GM12878 (cell line): ENCODE results near the gene LMBRD1. TPM values are rescaled to one million over a fixed set of nuclear protein-coding genes. Genes with fewer than 3 reads are reported as not detected.

ENCODE experiments used
- ATAC-seq: fragments of 200-7000 bp; cut with Tn5 transposase; 3 replicates; pipeline ENCODE4 v1.9.1; 2020; ENCODE audit warnings: mild to moderate bottlenecking, moderate library complexity
- BruUV-seq: library from RNA; stranded (reverse); fragments of 400-500 nt; replicated peaks from 2 replicates; lab custom pipeline; 2021; lab: Mats Ljungman, UMichigan
- CTCF ChIA-PET: fragments of 300-600 bp; sonication (Branson Sonifier 250); formaldehyde crosslinking; extraction: SDS; loops from one replicate; lab custom pipeline; 2021; ENCODE audit warnings: inconsistent platforms; lab: Yijun Ruan, JAX
- POLR2A ChIA-PET: fragments of 350-600 bp; formaldehyde crosslinking; extraction: SDS; loops from one replicate; lab custom pipeline; 2021; ENCODE audit warnings: inconsistent platforms; lab: Charles Lee
- RAD21 ChIA-PET: fragments of 300-600 bp; sonication (Branson Sonifier 250); formaldehyde crosslinking; loops from one replicate; lab custom pipeline; 2023; ENCODE audit warnings: antibody characterized with exemption; ENCODE audit not compliant: unreplicated experiment; lab: Charles Lee
- SMC1A ChIA-PET: fragments of 300-600 bp; sonication (Branson Sonifier 250); formaldehyde crosslinking; loops from one replicate; lab custom pipeline; 2023; ENCODE audit not compliant: unreplicated experiment, uncharacterized antibody; lab: Charles Lee
- DNase-seq: peaks from one replicate; pipeline ENCODE4 v3.0.0-alpha.2; 2011; ENCODE audit warnings: low read depth, low spot score
- FAIRE-seq: peaks from 3 replicates; lab custom pipeline; 2011; peaks lifted over from hg19 to GRCh38; lab: Jason Lieb, UNC
- H2AFZ ChIP-seq: 2 replicates; pipeline ENCODE4 v1.6.0; 2011; ENCODE audit warnings: low read depth, low read length, control low read depth; ENCODE audit not compliant: control insufficient read depth
- H3K27ac ChIP-seq: 2 replicates; pipeline ENCODE4 v1.5.1; 2011; ENCODE audit warnings: control low read depth; ENCODE audit not compliant: control insufficient read depth, insufficient read depth
- H3K27me3 ChIP-seq, 2 experiments: replicated peaks in 1 of 2; 2 replicates each; pipeline versions ENCODE4 v1.6.0 to v1.6.1; 2011; ENCODE audit warnings: low read length in 1 of 2; ENCODE audit not compliant: control insufficient read depth in 2 of 2, insufficient read depth in 2 of 2
- H3K36me3 ChIP-seq, 2 experiments: 2 replicates each; pipeline ENCODE4 v1.5.1; 2011; ENCODE audit warnings: low read length in 1 of 2; ENCODE audit not compliant: control insufficient read depth in 2 of 2, insufficient read depth in 2 of 2
- H3K4me1 ChIP-seq: 2 replicates; pipeline ENCODE4 v1.6.1; 2011; ENCODE audit warnings: mild to moderate bottlenecking, low read length, moderate library complexity, mixed read lengths; ENCODE audit not compliant: control insufficient read depth, insufficient read depth
- H3K4me2 ChIP-seq: 2 replicates; pipeline ENCODE4 v1.6.0; 2011; ENCODE audit warnings: control low read depth; ENCODE audit not compliant: control insufficient read depth, insufficient read depth
- H3K4me3 ChIP-seq: fragments of 200-600 bp; sonication (generic); 2 replicates; pipeline ENCODE4 v1.5.1; 2016
- H3K79me2 ChIP-seq: 2 replicates; pipeline ENCODE4 v1.6.0; 2011; ENCODE audit warnings: low read length; ENCODE audit not compliant: control insufficient read depth, insufficient read depth
- H3K9ac ChIP-seq: 2 replicates; pipeline ENCODE4 v1.8.0; 2011; ENCODE audit warnings: low read length, control low read depth, mixed read lengths; ENCODE audit not compliant: control insufficient read depth, insufficient read depth
- H3K9me3 ChIP-seq: replicated peaks from 3 replicates; pipeline ENCODE4 v1.5.1; 2011; ENCODE audit warnings: mild to moderate bottlenecking, low read length; ENCODE audit not compliant: control insufficient read depth, insufficient read depth
- H4K20me1 ChIP-seq: 2 replicates; pipeline ENCODE4 v1.6.0; 2011; ENCODE audit not compliant: control insufficient read depth, insufficient read depth
- CBX5 ChIP-seq: sonication (generic); IDR thresholded peaks from 2 replicates; pipeline ENCODE4 v1.6.1; 2016; ENCODE audit warnings: low read depth, moderate library complexity, mild to moderate bottlenecking, inconsistent platforms
- JUNB ChIP-seq: IDR thresholded peaks from 2 replicates; pipeline ENCODE4 v1.6.1; 2016; ENCODE audit warnings: antibody characterized with exemption, mild to moderate bottlenecking
- MTA3 ChIP-seq: IDR thresholded peaks from 2 replicates; pipeline ENCODE4 v1.6.1; 2012; ENCODE audit warnings: low read length, inconsistent platforms, borderline replicate concordance
- NR2F1 ChIP-seq: fragments of 450-650 bp; conservative IDR thresholded peaks from 2 replicates; pipeline ENCODE4 v1.6.1; 2017; ENCODE audit warnings: mild to moderate bottlenecking
- SMC3 ChIP-seq: IDR thresholded peaks from 2 replicates; pipeline ENCODE4 v1.6.1; 2011; ENCODE audit warnings: low read length, improper control_type of control experiment, borderline replicate concordance
- SP1 ChIP-seq: IDR thresholded peaks from one replicate; pipeline ENCODE4 v1.6.1; 2011; ENCODE audit warnings: low read depth, low read length
- SUZ12 ChIP-seq: fragments of 200-600 bp; sonication (generic); IDR thresholded peaks from one replicate; pipeline ENCODE4 v1.6.1; 2018; ENCODE audit warnings: antibody characterized with exemption, mild to moderate bottlenecking; ENCODE audit not compliant: unreplicated experiment
- ZNF207 ChIP-seq: fragments of 450-650 bp; IDR thresholded peaks from 2 replicates; pipeline ENCODE4 v1.6.1; 2014; ENCODE audit warnings: antibody characterized with exemption, mild to moderate bottlenecking, borderline replicate concordance
- ZZZ3 ChIP-seq: IDR thresholded peaks from 2 replicates; pipeline ENCODE4 v1.6.1; 2011; ENCODE audit warnings: low read depth; ENCODE audit not compliant: control insufficient read depth, insufficient read length
- WGBS: methylation state at CpG from one replicate; pipeline ENCODE4 v1.1.6; 2016; ENCODE audit warnings: low lambda C conversion rate; ENCODE audit not compliant: insufficient replicate concordance, insufficient coverage; ENCODE audit errors: missing lambda C conversion rate; 5-methylcytosine and 5-hydroxymethylcytosine counted together
- in situ Hi-C: fragments of 300-500 bp; cut with MboI; formaldehyde crosslinking; loops from 9 replicates; pipeline ENCODE4 v1.14.3; 2018; ENCODE audit warnings: mixed read lengths
- intact Hi-C: fragments of 100-400 bp; cut with micrococcal nuclease; formaldehyde crosslinking; loops from one replicate; pipeline ENCODE4 v1.14.2; 2022; ENCODE audit not compliant: unreplicated experiment
- polyA plus RNA-seq, 11 experiments: library from polyadenylated mRNA; depleted of rRNA in 4 of 11; unstranded in 6 of 11; stranded (reverse) in 5 of 11; fragments of >200 nt; fragmentation: Nextera tagmentation in 4 of 11; fragmentation: Illumina TruSeq in 1 of 11; extraction: Ambion mirVana in 4 of 11; extraction: Trizol in 1 of 11; gene quantifications; 1 replicate in 1 of 11; 2 replicates in 10 of 11; pipeline versions ENCODE4 v1.2.1 to v1.2.3, GENCODE V29; 2011 to 2016; ENCODE audit warnings: inconsistent platforms in 2 of 11, missing spikeins in 2 of 11, low read depth in 1 of 11
- total RNA-seq, 4 experiments: library from RNA; depleted of rRNA in 3 of 4; stranded (reverse); fragments of >200 nt in 3 of 4; fragmentation: Illumina TruSeq in 1 of 4; extraction: Trizol in 1 of 4; gene quantifications; 2 replicates each; pipeline versions ENCODE4 v1.2.1 to v1.2.3, GENCODE V29; 2013 to 2021
- TF ChIP-seq, protein P1 (sequence below): fragments of 450-650 bp; conservative IDR thresholded peaks from 2 replicates; pipeline ENCODE4 v1.6.1; 2017; ENCODE audit warnings: mild to moderate bottlenecking, moderate library complexity
- TF ChIP-seq, protein P2 (sequence below): fragments of 450-650 bp; IDR thresholded peaks from 2 replicates; pipeline ENCODE4 v1.6.1; 2016; ENCODE audit warnings: mild to moderate bottlenecking
- TF ChIP-seq, protein P3 (sequence below): IDR thresholded peaks from 2 replicates; pipeline ENCODE4 v1.6.1; 2011; ENCODE audit warnings: low read depth, low read length, improper control_type of control experiment, borderline replicate concordance
- TF ChIP-seq, protein P4 (sequence below): IDR thresholded peaks from 2 replicates; pipeline ENCODE4 v1.6.1; 2012; ENCODE audit warnings: low read depth, low read length, improper control_type of control experiment
- TF ChIP-seq, protein P5 (sequence below): IDR thresholded peaks from 2 replicates; pipeline ENCODE4 v1.6.1; 2012; ENCODE audit warnings: low read depth, low read length, improper control_type of control experiment

Gene LMBRD1
- total and polyA plus RNA-seq, 10 of the 15 experiments (the other 5 are each of a cell fraction or from before 2014, with no cell fraction given), result 20.0 to 82.1 (median 27.2) TPM

DNA sequence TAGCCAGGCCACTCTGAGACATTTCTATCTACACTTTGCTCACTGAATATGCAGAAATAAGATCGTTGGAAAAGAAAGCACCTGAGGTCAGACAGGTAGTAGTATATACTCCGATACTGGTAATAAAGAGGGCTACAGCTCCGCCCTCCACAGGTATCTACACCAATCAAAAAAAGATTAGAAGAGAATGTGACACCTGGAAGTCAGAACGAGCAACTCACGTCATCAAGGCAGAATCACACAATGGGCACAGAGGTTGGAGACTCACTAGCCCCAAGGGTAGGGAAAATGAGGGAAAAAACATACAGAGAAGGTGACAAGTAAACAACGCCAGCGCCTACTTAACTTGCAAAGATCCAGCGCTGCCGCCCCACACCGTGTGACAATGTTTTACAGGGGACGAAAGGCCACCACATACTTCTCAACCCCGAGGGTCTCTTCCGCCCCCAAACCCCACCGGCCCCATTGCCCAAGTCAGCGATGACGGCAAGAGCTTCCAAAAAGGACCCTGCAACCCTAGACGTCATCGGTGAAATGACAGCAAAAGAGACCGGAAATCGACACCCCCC lies 653 bp downstream of the LMBRD1 start (continued):
- TF ChIP-seq, protein P1, sequence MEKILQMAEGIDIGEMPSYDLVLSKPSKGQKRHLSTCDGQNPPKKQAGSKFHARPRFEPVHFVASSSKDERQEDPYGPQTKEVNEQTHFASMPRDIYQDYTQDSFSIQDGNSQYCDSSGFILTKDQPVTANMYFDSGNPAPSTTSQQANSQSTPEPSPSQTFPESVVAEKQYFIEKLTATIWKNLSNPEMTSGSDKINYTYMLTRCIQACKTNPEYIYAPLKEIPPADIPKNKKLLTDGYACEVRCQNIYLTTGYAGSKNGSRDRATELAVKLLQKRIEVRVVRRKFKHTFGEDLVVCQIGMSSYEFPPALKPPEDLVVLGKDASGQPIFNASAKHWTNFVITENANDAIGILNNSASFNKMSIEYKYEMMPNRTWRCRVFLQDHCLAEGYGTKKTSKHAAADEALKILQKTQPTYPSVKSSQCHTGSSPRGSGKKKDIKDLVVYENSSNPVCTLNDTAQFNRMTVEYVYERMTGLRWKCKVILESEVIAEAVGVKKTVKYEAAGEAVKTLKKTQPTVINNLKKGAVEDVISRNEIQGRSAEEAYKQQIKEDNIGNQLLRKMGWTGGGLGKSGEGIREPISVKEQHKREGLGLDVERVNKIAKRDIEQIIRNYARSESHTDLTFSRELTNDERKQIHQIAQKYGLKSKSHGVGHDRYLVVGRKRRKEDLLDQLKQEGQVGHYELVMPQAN, result peak; percentile 54; the same call in 1 of the 2 replicates

DNA sequence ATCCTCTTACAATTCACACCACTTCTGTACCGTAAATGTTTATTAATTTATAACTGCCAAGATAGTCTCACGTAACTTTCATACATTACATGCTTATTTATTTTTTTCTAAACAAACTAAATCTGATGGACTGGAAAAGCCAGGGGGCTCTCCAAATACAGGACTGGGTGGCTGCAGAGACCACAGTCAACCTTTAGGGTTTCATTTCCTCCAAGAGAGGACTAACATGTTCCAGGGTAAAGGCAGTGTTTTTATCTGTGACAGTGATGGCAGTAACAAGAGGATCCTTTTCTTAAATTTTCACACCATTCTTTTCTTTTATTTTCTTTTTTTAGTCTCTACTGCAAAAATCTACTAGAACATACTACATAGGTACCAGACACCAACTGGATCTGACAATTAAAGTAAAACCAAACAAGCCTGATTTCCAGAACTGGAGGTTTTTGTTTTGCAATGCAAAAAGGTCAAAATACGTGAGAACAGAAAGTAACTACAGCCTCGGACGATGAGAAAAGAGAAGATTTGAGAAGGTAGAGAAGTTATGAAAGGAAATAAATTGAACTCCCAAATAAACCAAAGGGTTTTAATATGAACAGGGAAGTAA lies 1.2 kb downstream of the LMBRD1 start:
- H3K4me2 ChIP-seq, result peak overlapping the region; percentile 80
- H3K27ac ChIP-seq, result peak overlapping the region; percentile 85
- 3% methylated on average over 5 of the region's 5 CpGs for WGBS
- FAIRE-seq, result peak; percentile 13
- ChIA-PET SMC1A (interaction anchor here (1.0 to 6.8 kb wide), 6 partner anchors 9 to 311 kb away, joined by 3 to 76 read pairs (median 8); no protein-coding TSS in a partner anchor), RAD21 (interaction anchor here (1.0 to 2.8 kb wide), 8 partner anchors 11 to 99 kb away, joined by 3 to 43 read pairs (median 8); partner anchors contain the start of gene COL19A1), POLR2A (interaction anchor here (1.1 to 2.4 kb wide), 3 partner anchors 18 to 72 kb away, joined by 3 to 32 read pairs (median 13); partner anchors contain the start of gene COL19A1), CTCF (interaction anchor here (0.9 to 6.0 kb wide), 10 partner anchors 10 to 312 kb away, joined by 3 to 71 read pairs (median 7); partner anchors contain the start of gene COL19A1)
- H3K4me3 ChIP-seq, result peak overlapping the region; percentile 80
- peak overlapping the region; percentile 83 for H3K9ac ChIP-seq
- DNase-seq, result no peak
- 0 out of 4 replicates have a peak, but pooled peaks cover 0 to 2% of the 10 kb centered on the region in 2 experiments for H3K36me3 ChIP-seq
- H3K27me3 ChIP-seq, result no peaks in the 10 kb centered on the region
- ATAC-seq, result peak; percentile 61
- intact Hi-C loops, result loop anchor here (2.0 kb wide), 1 partner anchor 21 kb away; no protein-coding TSS in a partner anchor
- H2AFZ ChIP-seq, result peak overlapping the region; percentile 30; the same call in 1 of the 2 replicates
- BruUV-seq, result no TSS peak
- peaks cover 57% of the 10 kb centered on the region for H3K79me2 ChIP-seq
- in situ Hi-C loops, result no loop called here
- peaks cover 23% of the 10 kb centered on the region for H3K4me1 ChIP-seq
- no peaks in the 10 kb centered on the region for H3K9me3 ChIP-seq
- H4K20me1 ChIP-seq, result 0 out of 2 replicates have a peak, but pooled peaks cover 3% of the 10 kb centered on the region
- TF ChIP-seq JUNB (no peak), SUZ12 (no peak), ZNF207 (no peak), ZZZ3 (no peak), SP1 (no peak), MTA3 (0 out of 2 replicates have a peak, but pooled peaks have one; percentile 52), CBX5 (no peak), SMC3 (0 out of 2 replicates have a peak, but pooled peaks have one; percentile 15), NR2F1 (peak; percentile 32; the same call in 1 of the 2 replicates)
- TF ChIP-seq, protein P2, sequence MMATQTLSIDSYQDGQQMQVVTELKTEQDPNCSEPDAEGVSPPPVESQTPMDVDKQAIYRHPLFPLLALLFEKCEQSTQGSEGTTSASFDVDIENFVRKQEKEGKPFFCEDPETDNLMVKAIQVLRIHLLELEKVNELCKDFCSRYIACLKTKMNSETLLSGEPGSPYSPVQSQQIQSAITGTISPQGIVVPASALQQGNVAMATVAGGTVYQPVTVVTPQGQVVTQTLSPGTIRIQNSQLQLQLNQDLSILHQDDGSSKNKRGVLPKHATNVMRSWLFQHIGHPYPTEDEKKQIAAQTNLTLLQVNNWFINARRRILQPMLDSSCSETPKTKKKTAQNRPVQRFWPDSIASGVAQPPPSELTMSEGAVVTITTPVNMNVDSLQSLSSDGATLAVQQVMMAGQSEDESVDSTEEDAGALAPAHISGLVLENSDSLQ, result peak; percentile 10; the same call in 1 of the 2 replicates
- TF ChIP-seq, protein P3, sequence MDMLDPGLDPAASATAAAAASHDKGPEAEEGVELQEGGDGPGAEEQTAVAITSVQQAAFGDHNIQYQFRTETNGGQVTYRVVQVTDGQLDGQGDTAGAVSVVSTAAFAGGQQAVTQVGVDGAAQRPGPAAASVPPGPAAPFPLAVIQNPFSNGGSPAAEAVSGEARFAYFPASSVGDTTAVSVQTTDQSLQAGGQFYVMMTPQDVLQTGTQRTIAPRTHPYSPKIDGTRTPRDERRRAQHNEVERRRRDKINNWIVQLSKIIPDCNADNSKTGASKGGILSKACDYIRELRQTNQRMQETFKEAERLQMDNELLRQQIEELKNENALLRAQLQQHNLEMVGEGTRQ, result no peak
- TF ChIP-seq, protein P4, sequence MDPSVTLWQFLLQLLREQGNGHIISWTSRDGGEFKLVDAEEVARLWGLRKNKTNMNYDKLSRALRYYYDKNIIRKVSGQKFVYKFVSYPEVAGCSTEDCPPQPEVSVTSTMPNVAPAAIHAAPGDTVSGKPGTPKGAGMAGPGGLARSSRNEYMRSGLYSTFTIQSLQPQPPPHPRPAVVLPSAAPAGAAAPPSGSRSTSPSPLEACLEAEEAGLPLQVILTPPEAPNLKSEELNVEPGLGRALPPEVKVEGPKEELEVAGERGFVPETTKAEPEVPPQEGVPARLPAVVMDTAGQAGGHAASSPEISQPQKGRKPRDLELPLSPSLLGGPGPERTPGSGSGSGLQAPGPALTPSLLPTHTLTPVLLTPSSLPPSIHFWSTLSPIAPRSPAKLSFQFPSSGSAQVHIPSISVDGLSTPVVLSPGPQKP, result no peak
- TF ChIP-seq, protein P5, sequence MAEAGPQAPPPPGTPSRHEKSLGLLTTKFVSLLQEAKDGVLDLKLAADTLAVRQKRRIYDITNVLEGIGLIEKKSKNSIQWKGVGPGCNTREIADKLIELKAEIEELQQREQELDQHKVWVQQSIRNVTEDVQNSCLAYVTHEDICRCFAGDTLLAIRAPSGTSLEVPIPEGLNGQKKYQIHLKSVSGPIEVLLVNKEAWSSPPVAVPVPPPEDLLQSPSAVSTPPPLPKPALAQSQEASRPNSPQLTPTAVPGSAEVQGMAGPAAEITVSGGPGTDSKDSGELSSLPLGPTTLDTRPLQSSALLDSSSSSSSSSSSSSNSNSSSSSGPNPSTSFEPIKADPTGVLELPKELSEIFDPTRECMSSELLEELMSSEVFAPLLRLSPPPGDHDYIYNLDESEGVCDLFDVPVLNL, result no peak
